Kidney epithelial cell (primary cell): Measurements from ENCODE around the gene FAM78B. TPM values are rescaled to one million over a fixed set of nuclear protein-coding genes. Genes with fewer than 3 reads are reported as not detected.

Experiments used
- DNase-seq: peaks from one replicate; pipeline ENCODE4 v3.0.0-alpha.2; 2010; ENCODE audit warnings: low read depth
- H3K27me3 ChIP-seq: 2 replicates; pipeline ENCODE4 v1.6.0; 2011; ENCODE audit warnings: low read length; ENCODE audit not compliant: control insufficient read depth, insufficient read depth
- H3K36me3 ChIP-seq: 2 replicates; pipeline ENCODE4 v1.5.1; 2011; ENCODE audit warnings: low read length; ENCODE audit not compliant: control insufficient read depth, insufficient read depth
- H3K4me3 ChIP-seq: 2 replicates; pipeline ENCODE4 v1.5.1; 2011; ENCODE audit warnings: low read depth, mild to moderate bottlenecking, control low read depth, low read length
- total RNA-seq: library from RNA; depleted of rRNA; stranded (reverse); fragments of >200 nt; gene quantifications from 2 replicates; pipeline ENCODE4 v1.2.3, GENCODE V29; 2015
- TF ChIP-seq, protein P1 (sequence below): IDR thresholded peaks from 2 replicates; pipeline ENCODE4 v1.5.1; 2011; ENCODE audit warnings: mild to moderate bottlenecking, moderate library complexity, low read length, control low read depth, inconsistent platforms; ENCODE audit not compliant: insufficient read depth, poor library complexity, severe bottlenecking

The FAM78B gene
- total RNA-seq, 1 donor from 2014 or later = 0.33 TPM

DNA sequence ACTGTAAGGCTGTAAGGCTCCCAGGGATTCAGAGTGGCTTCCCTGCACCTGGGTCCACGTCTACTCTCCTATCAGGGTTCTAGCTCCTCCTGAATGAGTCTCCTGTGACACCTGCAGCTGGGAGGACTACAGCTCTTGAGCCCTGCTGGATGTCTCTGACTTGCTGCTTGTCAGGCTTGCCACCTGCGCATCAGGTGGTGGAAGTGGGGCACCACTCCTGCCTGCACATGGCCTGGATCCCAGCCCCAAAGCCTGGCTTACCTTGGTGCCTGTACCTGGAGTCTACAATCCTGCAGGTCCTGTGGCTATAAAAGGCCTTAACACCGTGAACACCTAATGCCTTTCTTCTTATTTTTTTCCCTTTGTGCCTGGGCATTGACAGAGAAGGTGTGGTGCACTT is 82.2 kb downstream of the FAM78B start:
- no peak for DNase-seq
- TF ChIP-seq, protein P1, sequence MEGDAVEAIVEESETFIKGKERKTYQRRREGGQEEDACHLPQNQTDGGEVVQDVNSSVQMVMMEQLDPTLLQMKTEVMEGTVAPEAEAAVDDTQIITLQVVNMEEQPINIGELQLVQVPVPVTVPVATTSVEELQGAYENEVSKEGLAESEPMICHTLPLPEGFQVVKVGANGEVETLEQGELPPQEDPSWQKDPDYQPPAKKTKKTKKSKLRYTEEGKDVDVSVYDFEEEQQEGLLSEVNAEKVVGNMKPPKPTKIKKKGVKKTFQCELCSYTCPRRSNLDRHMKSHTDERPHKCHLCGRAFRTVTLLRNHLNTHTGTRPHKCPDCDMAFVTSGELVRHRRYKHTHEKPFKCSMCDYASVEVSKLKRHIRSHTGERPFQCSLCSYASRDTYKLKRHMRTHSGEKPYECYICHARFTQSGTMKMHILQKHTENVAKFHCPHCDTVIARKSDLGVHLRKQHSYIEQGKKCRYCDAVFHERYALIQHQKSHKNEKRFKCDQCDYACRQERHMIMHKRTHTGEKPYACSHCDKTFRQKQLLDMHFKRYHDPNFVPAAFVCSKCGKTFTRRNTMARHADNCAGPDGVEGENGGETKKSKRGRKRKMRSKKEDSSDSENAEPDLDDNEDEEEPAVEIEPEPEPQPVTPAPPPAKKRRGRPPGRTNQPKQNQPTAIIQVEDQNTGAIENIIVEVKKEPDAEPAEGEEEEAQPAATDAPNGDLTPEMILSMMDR = no peak
- Histone ChIP-seq H3K27me3 (no peaks in the 10 kb centered on the region), H3K4me3 (no peak overlapping the region), H3K36me3 (no peaks in the 10 kb centered on the region)

DNA sequence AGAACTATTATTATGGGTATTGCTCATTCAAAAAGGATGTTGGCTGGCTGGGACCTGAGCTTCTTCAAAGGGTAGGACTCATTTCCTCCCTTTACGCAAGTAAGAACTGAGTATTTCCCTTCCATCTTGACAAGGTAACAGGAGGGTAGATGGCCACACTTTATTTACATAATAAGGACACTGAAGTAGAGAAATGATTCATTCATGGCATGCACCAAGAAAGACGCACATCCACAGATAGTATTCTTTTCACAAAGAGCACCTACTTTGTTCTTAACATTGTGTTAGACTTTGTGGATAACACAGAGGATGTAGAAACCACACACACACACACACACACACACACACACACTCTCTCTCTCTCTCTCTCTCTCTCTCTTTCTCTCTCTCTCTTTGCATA is 82.9 kb downstream of the FAM78B start:
- TF ChIP-seq, protein P1 = no peak
- Histone ChIP-seq H3K36me3 (no peaks in the 10 kb centered on the region), H3K4me3 (no peak overlapping the region), H3K27me3 (no peaks in the 10 kb centered on the region)
- DNase-seq = no peak

DNA sequence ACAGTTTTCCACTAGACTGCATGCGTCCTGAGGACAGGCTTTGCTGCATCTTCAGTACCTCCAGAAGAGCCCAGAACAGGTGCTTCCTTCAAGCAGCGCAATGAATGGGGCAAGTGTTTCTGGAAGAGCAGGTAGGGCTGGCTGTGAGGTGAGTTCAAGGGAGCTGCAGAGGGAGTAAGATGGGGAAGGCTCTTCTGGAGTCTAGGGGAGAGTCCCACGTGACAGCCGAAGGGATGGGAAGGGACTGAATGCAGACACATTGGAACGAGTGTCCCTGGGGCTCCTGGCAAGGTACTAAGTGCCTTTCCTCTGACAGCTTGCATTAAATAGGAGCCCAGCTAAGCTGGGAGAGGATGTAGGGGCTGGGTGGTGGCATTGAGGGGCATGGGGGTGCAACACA is 84.2 kb downstream of the FAM78B start:
- TF ChIP-seq, protein P1 = no peak
- no peak overlapping the region for H3K4me3 ChIP-seq
- H3K27me3 ChIP-seq = no peaks in the 10 kb centered on the region
- no peaks in the 10 kb centered on the region for H3K36me3 ChIP-seq
- no peak for DNase-seq

DNA sequence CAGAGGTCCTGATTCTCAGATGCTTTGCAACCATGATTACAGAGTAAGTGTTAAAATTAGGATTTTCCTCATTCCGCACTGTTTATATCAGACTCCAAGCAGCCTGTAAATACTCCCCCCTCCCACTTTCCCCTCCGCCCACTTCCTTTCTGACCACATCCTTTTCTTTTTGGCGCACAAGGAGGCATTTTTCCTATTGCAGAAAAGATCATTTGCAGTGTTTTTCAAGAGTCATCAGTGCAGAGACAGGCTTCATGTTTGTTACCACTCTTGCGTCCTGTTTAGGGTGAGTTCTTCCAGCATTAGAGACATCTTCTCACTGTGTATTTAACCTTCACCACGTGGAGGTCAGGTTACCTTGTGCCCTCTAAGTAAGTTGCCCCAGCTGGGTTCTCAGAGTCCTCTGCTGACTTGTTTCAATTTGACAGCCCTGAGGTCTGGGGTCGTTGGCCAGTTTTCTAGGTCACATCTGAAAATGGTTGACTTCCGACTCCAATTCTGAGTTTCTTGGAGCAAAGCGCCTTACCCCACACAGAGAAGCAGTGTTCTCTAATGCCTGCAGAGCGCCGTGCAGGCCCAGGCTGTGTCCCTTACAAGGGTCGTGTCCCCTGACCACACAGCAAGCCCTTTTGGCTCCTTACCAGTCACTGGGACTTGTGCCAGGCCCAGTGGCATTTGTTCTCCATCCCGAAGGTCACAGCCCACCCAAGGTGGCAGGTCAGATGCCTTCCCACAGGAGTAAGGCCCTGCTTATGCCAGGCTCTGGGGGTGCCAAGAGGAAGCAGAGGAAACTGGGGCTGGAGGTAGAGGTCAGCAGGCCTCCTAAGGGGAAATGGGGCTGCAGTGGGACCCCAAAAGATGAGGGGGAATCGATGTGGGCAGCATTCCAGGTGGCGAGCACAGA is 85.6 kb downstream of the FAM78B start:
- no peak overlapping the region for H3K4me3 ChIP-seq
- TF ChIP-seq, protein P1 = no peak
- no peaks in the 10 kb centered on the region for H3K27me3 ChIP-seq
- no peak for DNase-seq
- H3K36me3 ChIP-seq = no peaks in the 10 kb centered on the region

DNA sequence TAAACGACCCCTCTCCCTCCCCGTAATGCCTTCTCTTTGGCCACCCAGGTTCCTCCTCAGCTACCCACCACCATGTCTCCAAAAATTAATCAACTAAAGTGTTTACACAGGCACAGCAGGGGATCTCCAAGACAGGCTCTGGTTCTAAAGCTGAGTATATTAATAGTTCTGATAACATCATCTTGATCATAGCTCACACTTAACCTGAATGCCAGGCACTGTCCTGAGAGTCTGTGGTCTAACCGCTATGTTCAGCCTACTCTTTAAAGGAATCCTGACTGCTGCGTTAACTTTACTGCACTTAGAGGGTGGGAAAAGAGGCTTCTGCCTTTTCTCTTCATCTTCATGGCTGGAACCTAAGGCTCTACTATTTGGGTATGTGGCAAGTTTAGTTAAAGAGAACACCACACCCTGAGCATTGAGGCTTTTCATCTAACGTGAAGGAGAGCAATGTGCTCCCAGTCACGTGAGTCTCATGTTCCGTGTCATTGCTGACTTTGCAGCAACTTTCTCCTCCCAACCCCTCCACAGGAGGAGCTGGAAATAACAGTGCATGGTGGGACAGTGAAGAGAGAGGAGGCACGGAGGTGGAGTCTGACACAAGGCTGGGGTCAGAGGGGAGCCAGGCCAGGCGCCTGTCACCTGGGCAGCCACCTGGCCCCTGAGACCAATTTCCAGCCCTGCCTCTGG is 86.4 kb downstream of the FAM78B start:
- TF ChIP-seq, protein P1 = no peak
- no peak for DNase-seq
- no peaks in the 10 kb centered on the region for H3K27me3 ChIP-seq
- H3K36me3 ChIP-seq = no peaks in the 10 kb centered on the region
- H3K4me3 ChIP-seq = no peak overlapping the region

DNA sequence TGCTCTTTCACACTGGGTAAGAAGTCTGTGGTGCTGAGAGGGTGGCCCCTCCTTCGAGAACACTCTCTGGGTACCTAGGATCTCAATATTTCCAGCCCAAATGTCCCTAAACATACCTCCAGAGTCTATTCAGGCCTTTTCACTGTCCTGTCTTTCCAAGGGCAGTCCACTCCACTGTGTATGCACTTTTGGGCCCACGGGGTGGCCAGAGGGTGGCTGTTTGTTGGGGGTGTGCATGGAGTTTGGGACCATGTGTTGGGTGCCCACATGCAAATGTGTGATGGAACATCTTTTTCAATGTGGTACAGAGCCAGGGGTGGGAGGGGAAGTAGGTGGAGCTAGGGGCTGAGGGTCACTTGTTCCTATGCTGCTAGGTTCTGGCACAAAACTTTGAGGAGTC is 87.5 kb downstream of the FAM78B start:
- DNase-seq = no peak
- TF ChIP-seq, protein P1 = no peak
- Histone ChIP-seq H3K36me3 (no peaks in the 10 kb centered on the region), H3K4me3 (no peak overlapping the region), H3K27me3 (no peaks in the 10 kb centered on the region)
